ENCODE data around the gene STX18.

GRCh38 chr4:4560136-4560535 lies 18.3 kb upstream of the STX18 start:
- TF ChIP-seq SUZ12 (IDR thresholded peaks at IDR 0.05; ENCODE audit: unreplicated experiment): no peak
- no peak for TF ChIP-seq KDM1A (IDR thresholded peaks at IDR 0.05; ENCODE audit: borderline replicate concordance)
- TF ChIP-seq POLR2A (IDR thresholded peaks at IDR 0.05; ENCODE audit: low read depth, low read length): no peak
